ENCODE results near the gene TSSK2. TPM values are rescaled to one million over a fixed set of nuclear protein-coding genes. Genes with fewer than 3 reads are reported as not detected.

The TSSK2 gene
- total RNA-seq, 1 donor from 2014 or later, result not detected

DNA sequence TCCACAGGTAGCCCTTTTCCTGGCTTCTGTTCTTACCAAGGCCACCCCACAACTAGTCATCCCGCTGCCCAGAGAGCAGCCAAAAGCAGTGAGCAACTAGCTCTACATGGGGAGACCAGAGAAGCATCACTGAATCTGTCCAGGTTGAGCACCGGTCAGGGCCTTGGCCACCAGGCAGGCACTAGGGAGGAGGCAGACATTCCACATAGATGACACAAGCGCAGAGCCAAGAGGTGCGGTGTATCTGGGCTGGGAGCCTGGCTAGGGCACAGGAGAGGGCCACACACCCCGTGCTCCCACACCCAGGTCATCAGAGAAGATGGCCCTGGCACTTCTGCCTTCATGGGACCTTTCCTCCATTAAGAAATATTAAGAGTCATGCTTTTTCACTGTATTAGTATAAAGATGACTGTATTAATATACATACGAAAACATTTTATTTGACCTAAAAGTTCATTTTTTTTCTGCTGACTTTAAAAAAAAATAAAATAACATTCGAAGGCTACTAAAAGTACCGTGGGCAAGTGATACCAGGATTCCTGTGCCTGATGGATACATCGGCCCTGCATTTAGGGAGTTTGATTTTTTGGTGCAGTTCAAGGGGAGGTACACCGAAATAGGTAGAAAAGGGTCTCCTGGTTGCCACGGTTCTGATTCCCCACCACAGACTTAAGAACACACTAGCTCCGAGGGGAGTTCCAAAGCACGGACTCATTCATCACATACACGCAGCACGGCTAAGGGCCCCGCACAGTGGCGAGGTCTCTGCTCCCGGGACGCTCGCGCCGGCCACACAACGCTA lies 10.1 kb upstream of the TSSK2 start:
- Histone ChIP-seq H3K79me2 (ENCODE audit: insufficient read depth, low read length) (peaks cover 58% of the 10 kb centered on the region), H3K4me3 (ENCODE audit: insufficient read depth, low read depth, low read length) (peak overlapping the region; percentile 79), H3K4me2 (ENCODE audit: low read length) (peak overlapping the region; percentile 88), H3K9ac (ENCODE audit: low read length) (peak overlapping the region; percentile 91), H3K27me3 (ENCODE audit: insufficient read depth, low read length) (no peaks in the 10 kb centered on the region), H2AFZ (ENCODE audit: low read depth, low read length) (peak overlapping the region; percentile 54), H4K20me1 (ENCODE audit: insufficient read depth, low read length) (peaks cover 56% of the 10 kb centered on the region), H3K4me1 (ENCODE audit: insufficient read depth, low read length) (peaks cover 12% of the 10 kb centered on the region), H3K36me3 (ENCODE audit: insufficient read depth, low read length) (no peaks in the 10 kb centered on the region), H3K27ac (ENCODE audit: low read depth, low read length) (peak overlapping the region; percentile 25), H3K9me3 (ENCODE audit: insufficient read depth, low read depth, low read length) (no peaks in the 10 kb centered on the region)
- Mint-ChIP-seq H3K4me3 (ENCODE audit: unreplicated experiment) (peak overlapping the region; percentile 96), H3K27me3 (ENCODE audit: low read depth, unreplicated experiment) (peaks cover 12% of the 10 kb centered on the region), H3K27ac (ENCODE audit: unreplicated experiment) (peak overlapping the region; percentile 72), H3K9me3 (ENCODE audit: unreplicated experiment) (no peaks in the 10 kb centered on the region), H3K36me3 (ENCODE audit: low read depth, unreplicated experiment) (peaks cover 2% of the 10 kb centered on the region), H3K4me1 (ENCODE audit: low read depth, unreplicated experiment) (peaks cover 14% of the 10 kb centered on the region)
- peak; percentile 5 for FAIRE-seq
- DNase-seq (ENCODE audit: low read depth), result peak; percentile 49
- TF ChIP-seq CTCF (IDR thresholded peaks at IDR 0.05; ENCODE audit: insufficient read depth, low read depth, low read length), result no peak
- no peak for TF ChIP-seq EZH2 (IDR thresholded peaks at IDR 0.05; ENCODE audit: insufficient read depth, low read length)

DNA sequence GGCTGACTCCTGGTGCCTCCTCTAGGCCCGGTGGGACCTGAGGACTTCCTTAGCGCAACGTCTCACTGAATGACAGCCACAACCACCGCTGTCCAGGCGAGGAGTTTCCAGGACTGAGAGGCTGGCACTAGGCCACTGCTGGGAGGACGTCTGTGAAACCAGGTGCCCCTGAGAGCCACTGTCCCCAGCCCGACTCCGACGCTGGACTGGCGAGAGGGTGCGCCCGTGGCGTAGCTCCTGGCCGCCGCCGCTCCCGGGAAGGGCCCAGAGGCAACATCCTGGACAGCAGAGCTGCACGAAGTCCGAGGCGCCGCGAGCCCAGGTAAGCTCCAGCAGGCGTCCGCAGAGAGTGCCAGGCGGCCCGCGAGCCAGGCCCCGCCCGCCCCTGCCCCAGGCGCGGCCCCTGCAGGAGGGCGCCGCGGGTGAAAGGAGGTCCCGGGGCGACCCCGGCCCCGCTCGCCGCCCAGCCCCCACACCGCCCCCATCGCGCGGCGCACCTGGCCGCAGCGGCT lies 9.4 kb upstream of the TSSK2 start:
- peak overlapping the region; percentile 84 for H3K27ac ChIP-seq (ENCODE audit: low read depth, low read length)
- H3K9ac ChIP-seq (ENCODE audit: low read length), result peak overlapping the region; percentile 91
- H2AFZ ChIP-seq (ENCODE audit: low read depth, low read length), result peak overlapping the region; percentile 97
- H3K79me2 ChIP-seq (ENCODE audit: insufficient read depth, low read length), result peaks cover 52% of the 10 kb centered on the region
- H3K27me3 Mint-ChIP-seq (ENCODE audit: low read depth, unreplicated experiment), result peaks cover 19% of the 10 kb centered on the region
- FAIRE-seq, result no peak
- no peaks in the 10 kb centered on the region for H3K27me3 ChIP-seq (ENCODE audit: insufficient read depth, low read length)
- H3K27ac Mint-ChIP-seq (ENCODE audit: unreplicated experiment), result peak overlapping the region; percentile 72
- peak overlapping the region; percentile 96 for H3K4me3 Mint-ChIP-seq (ENCODE audit: unreplicated experiment)
- no peaks in the 10 kb centered on the region for H3K9me3 Mint-ChIP-seq (ENCODE audit: unreplicated experiment)
- peaks cover 49% of the 10 kb centered on the region for H4K20me1 ChIP-seq (ENCODE audit: insufficient read depth, low read length)
- peaks cover 2% of the 10 kb centered on the region for H3K36me3 Mint-ChIP-seq (ENCODE audit: low read depth, unreplicated experiment)
- H3K4me2 ChIP-seq (ENCODE audit: low read length), result peak overlapping the region; percentile 88
- H3K4me3 ChIP-seq (ENCODE audit: insufficient read depth, low read depth, low read length), result peak overlapping the region; percentile 79
- peaks cover 12% of the 10 kb centered on the region for H3K4me1 ChIP-seq (ENCODE audit: insufficient read depth, low read length)
- peaks cover 14% of the 10 kb centered on the region for H3K4me1 Mint-ChIP-seq (ENCODE audit: low read depth, unreplicated experiment)
- no peaks in the 10 kb centered on the region for H3K9me3 ChIP-seq (ENCODE audit: insufficient read depth, low read depth, low read length)
- peak; percentile 22 for DNase-seq (ENCODE audit: low read depth)
- H3K36me3 ChIP-seq (ENCODE audit: insufficient read depth, low read length), result no peaks in the 10 kb centered on the region
- TF ChIP-seq CTCF (IDR thresholded peaks at IDR 0.05; ENCODE audit: insufficient read depth, low read depth, low read length), result no peak
- TF ChIP-seq EZH2 (IDR thresholded peaks at IDR 0.05; ENCODE audit: insufficient read depth, low read length), result no peak

Measured in astrocyte (in vitro differentiated cells and primary cell).